GM23248 (cell line): ENCODE measurements around the gene CLOCK. TPM values are rescaled to one million over a fixed set of nuclear protein-coding genes. Genes with fewer than 3 reads are reported as not detected.
A peak's percentile ranks its signal among the peaks of the same experiment; 100 is the strongest.

Source experiments
- DNase-seq: peaks from one replicate; pipeline ENCODE4 v3.0.0-alpha.2; 2015
- H2AFZ ChIP-seq: fragments of 200-600 bp; sonication (generic); 2 replicates; pipeline ENCODE4 v1.6.1; 2016; ENCODE audit warnings: antibody characterized with exemption
- H3F3A ChIP-seq: fragments of 200-600 bp; sonication (generic); 2 replicates; pipeline ENCODE4 v1.6.1; 2016; ENCODE audit warnings: mild to moderate bottlenecking, antibody characterized with exemption, mixed run types; ENCODE audit not compliant: insufficient read depth
- H3K27ac ChIP-seq: fragments of 200-600 bp; sonication (generic); 2 replicates; pipeline ENCODE4 v1.5.1; 2016; ENCODE audit warnings: mild to moderate bottlenecking
- H3K27me3 ChIP-seq: fragments of 200-600 bp; sonication (generic); replicated peaks from 2 replicates; pipeline ENCODE4 v1.6.1; 2016; ENCODE audit warnings: mild to moderate bottlenecking; ENCODE audit not compliant: insufficient read depth
- H3K36me3 ChIP-seq: fragments of 200-600 bp; sonication (generic); 2 replicates; pipeline ENCODE4 v1.6.1; 2016; ENCODE audit warnings: low read depth, mild to moderate bottlenecking
- H3K4me1 ChIP-seq: fragments of 200-600 bp; sonication (generic); 2 replicates; pipeline ENCODE4 v1.6.1; 2016; ENCODE audit warnings: mild to moderate bottlenecking; ENCODE audit not compliant: insufficient read depth
- H3K4me2 ChIP-seq: fragments of 200-600 bp; sonication (generic); one replicate; pipeline ENCODE4 v1.6.1; 2016; ENCODE audit warnings: mild to moderate bottlenecking; ENCODE audit not compliant: unreplicated experiment
- H3K4me3 ChIP-seq: fragments of 200-600 bp; sonication (generic); 2 replicates; pipeline ENCODE4 v1.5.1; 2016; ENCODE audit warnings: mild to moderate bottlenecking
- H3K79me2 ChIP-seq: fragments of 200-600 bp; sonication (generic); 2 replicates; pipeline ENCODE4 v1.6.1; 2016; ENCODE audit warnings: mild to moderate bottlenecking; ENCODE audit not compliant: insufficient read depth
- H3K9ac ChIP-seq: fragments of 200-600 bp; sonication (generic); 2 replicates; pipeline ENCODE4 v1.6.1; 2016; ENCODE audit warnings: mild to moderate bottlenecking
- H3K9me2 ChIP-seq: fragments of 200-600 bp; sonication (generic); 2 replicates; pipeline ENCODE4 v1.6.1; 2016; ENCODE audit warnings: mixed run types, mild to moderate bottlenecking, moderate library complexity; ENCODE audit not compliant: insufficient read depth
- H3K9me3 ChIP-seq: fragments of 200-600 bp; sonication (generic); one replicate; pipeline ENCODE4 v1.6.1; 2017; ENCODE audit warnings: low read depth
- H4K20me1 ChIP-seq: fragments of 200-600 bp; sonication (generic); 2 replicates; pipeline ENCODE4 v1.6.0; 2016; ENCODE audit not compliant: insufficient read depth
- EZH2 ChIP-seq: fragments of 200-600 bp; sonication (generic); IDR thresholded peaks from 2 replicates; pipeline ENCODE4 v1.6.1; 2018; ENCODE audit warnings: antibody characterized with exemption, mild to moderate bottlenecking; ENCODE audit not compliant: insufficient read depth, poor library complexity, severe bottlenecking
- EZH2phosphoT487 ChIP-seq: fragments of 200-600 bp; sonication (generic); IDR thresholded peaks from 2 replicates; pipeline ENCODE4 v1.6.1; 2018; ENCODE audit warnings: antibody characterized with exemption, moderate library complexity, mild to moderate bottlenecking, low read depth; ENCODE audit not compliant: insufficient read depth
- WGBS, 2 experiments: methylation state at CpG; one replicate each; pipeline ENCODE4 v1.1.6; 2015 to 2017; ENCODE audit warnings: low lambda C conversion rate in 2 of 2, low coverage in 1 of 2; ENCODE audit errors: missing lambda C conversion rate in 2 of 2; 5-methylcytosine and 5-hydroxymethylcytosine counted together
- in situ Hi-C: fragments of 300-500 bp; cut with MboI; formaldehyde crosslinking; loops from 2 replicates; pipeline ENCODE4 v1.15.0; 2020
- polyA plus RNA-seq: library from polyadenylated mRNA; unstranded; fragments of >200 nt; fragmentation: Nextera tagmentation; extraction: Ambion mirVana; gene quantifications from 2 replicates; pipeline ENCODE4 v1.2.1, GENCODE V29; 2016
- total RNA-seq: library from RNA; depleted of rRNA; stranded (reverse); fragments of >200 nt; shearing (Covaris generic); gene quantifications from 2 replicates; pipeline ENCODE4 v1.2.3, GENCODE V29; 2014

CLOCK gene
- total and polyA plus RNA-seq, 2 experiments from 2014 or later, result 16.5 to 28.0 TPM

DNA sequence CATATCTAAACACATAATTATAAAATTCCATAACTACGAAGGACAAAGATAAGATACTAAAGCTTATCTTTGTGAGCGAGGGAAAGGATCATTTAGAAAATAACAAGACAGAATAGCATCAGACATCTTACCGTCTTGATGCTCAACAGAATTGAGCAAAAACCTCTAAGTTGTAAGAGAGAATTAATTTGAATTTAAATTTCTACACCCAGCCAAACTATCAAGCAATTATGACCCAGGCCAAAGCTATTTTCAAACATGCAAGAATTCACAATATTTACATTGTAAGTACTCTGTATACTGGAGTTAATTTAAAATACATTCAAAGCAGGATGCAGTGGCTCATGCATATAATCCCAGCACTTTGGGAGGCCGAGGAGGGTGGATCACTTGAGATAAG is 16.5 kb downstream of the CLOCK start:
- H3K36me3 ChIP-seq, result no peaks in the 10 kb centered on the region
- H2AFZ ChIP-seq, result no peak overlapping the region
- no peaks in the 10 kb centered on the region for H3K9me3 ChIP-seq
- no peaks in the 10 kb centered on the region for H3K27me3 ChIP-seq
- no peaks in the 10 kb centered on the region for H3K9me2 ChIP-seq
- WGBS, 2 experiments, result 96% methylated on average over 4 of the region's 4 CpGs
- H3F3A ChIP-seq, result peaks cover 6% of the 10 kb centered on the region; the same call in 1 of the 2 replicates
- H3K4me3 ChIP-seq, result no peak overlapping the region
- H3K27ac ChIP-seq, result no peak overlapping the region
- DNase-seq, result no peak
- no peak for TF ChIP-seq EZH2phosphoT487
- no peak for TF ChIP-seq EZH2
- H4K20me1 ChIP-seq, result no peaks in the 10 kb centered on the region
- no peak overlapping the region for H3K9ac ChIP-seq
- peaks cover 98% of the 10 kb centered on the region for H3K79me2 ChIP-seq
- no peak overlapping the region for H3K4me2 ChIP-seq
- in situ Hi-C loops, result no loop called here
- peaks cover 3% of the 10 kb centered on the region for H3K4me1 ChIP-seq

GRCh38 chr4:55528491-55528890 is 18.2 kb downstream of the CLOCK start:
- H3F3A ChIP-seq, result peaks cover 22% of the 10 kb centered on the region; the same call in 1 of the 2 replicates
- H2AFZ ChIP-seq, result no peak overlapping the region
- TF ChIP-seq EZH2 (no peak), EZH2phosphoT487 (no peak)
- H3K79me2 ChIP-seq, result peaks cover 95% of the 10 kb centered on the region
- H3K27me3 ChIP-seq, result no peaks in the 10 kb centered on the region
- H3K9ac ChIP-seq, result no peak overlapping the region
- H3K4me3 ChIP-seq, result no peak overlapping the region
- peaks cover 18% of the 10 kb centered on the region for H3K4me1 ChIP-seq
- DNase-seq, result no peak
- no peak overlapping the region for H3K4me2 ChIP-seq
- no peaks in the 10 kb centered on the region for H4K20me1 ChIP-seq
- in situ Hi-C loops, result no loop called here
- no peak overlapping the region for H3K27ac ChIP-seq
- H3K9me3 ChIP-seq, result no peaks in the 10 kb centered on the region
- 99 to 100% methylated on average over 3 of the region's 3 CpGs for WGBS, 2 experiments
- H3K36me3 ChIP-seq, result no peaks in the 10 kb centered on the region
- H3K9me2 ChIP-seq, result no peaks in the 10 kb centered on the region

- Histone ChIP-seq H4K20me1 (no peaks in the 10 kb centered on the region), H3K9me3 (no peaks in the 10 kb centered on the region), H3K9me2 (no peaks in the 10 kb centered on the region), H3K27ac (peak overlapping the region; percentile 82), H3K4me2 (peak overlapping the region; percentile 74), H3F3A (peaks cover 23% of the 10 kb centered on the region; the same call in 1 of the 2 replicates), H2AFZ (peak overlapping the region; percentile 58), H3K4me3 (peak overlapping the region; percentile 35), H3K9ac (peak overlapping the region; percentile 53), H3K79me2 (peaks cover 95% of the 10 kb centered on the region), H3K4me1 (peaks cover 18% of the 10 kb centered on the region), H3K36me3 (no peaks in the 10 kb centered on the region), H3K27me3 (no peaks in the 10 kb centered on the region)
- WGBS, 2 experiments, result 47 to 57% methylated on average over 4 of the region's 4 CpGs
- DNase-seq, result peak; percentile 62
- in situ Hi-C loops, result no loop called here
- TF ChIP-seq EZH2phosphoT487 (no peak), EZH2 (no peak)
Observed at GRCh38 chr4:55524844-55525571, 21.7 kb downstream of the CLOCK start.

DNA sequence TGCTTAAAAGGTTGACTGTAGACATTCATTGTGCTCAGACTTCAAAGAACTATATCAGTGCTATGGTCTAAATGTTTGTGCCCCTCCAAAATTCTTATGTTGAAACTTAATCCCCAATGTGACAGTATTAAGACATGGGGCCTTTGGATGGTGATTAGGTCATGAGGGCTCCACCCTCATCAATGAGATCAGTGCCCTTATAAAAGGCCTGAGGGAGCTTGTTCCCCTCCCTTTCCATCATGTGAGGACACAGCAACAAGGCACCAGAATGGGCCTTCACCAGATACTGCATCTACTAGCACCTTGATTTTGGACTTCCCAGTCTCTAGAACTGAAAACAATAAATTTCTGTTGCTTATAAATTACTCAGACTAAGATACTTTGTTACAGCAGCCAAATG is 28.3 kb downstream of the CLOCK start:
- no peak overlapping the region for H3K4me3 ChIP-seq
- no peaks in the 10 kb centered on the region for H3K36me3 ChIP-seq
- no peak overlapping the region for H3K4me2 ChIP-seq
- no peak overlapping the region for H3K9ac ChIP-seq
- no peak for TF ChIP-seq EZH2
- TF ChIP-seq EZH2phosphoT487, result no peak
- no peak for DNase-seq
- in situ Hi-C loops, result no loop called here
- H3F3A ChIP-seq, result no peaks in the 10 kb centered on the region
- no peaks in the 10 kb centered on the region for H3K4me1 ChIP-seq
- no peaks in the 10 kb centered on the region for H3K27me3 ChIP-seq
- H3K79me2 ChIP-seq, result peaks cover 100% of the 10 kb centered on the region
- no peaks in the 10 kb centered on the region for H4K20me1 ChIP-seq
- no peaks in the 10 kb centered on the region for H3K9me2 ChIP-seq
- no peak overlapping the region for H3K27ac ChIP-seq
- no peaks in the 10 kb centered on the region for H3K9me3 ChIP-seq
- no peak overlapping the region for H2AFZ ChIP-seq
